GM23338 (cell line): ENCODE data around the gene CD79A. TPM values are rescaled to one million over a fixed set of nuclear protein-coding genes. Genes with fewer than 3 reads are reported as not detected.

Experiments
- ATAC-seq: fragments of 200-7000 bp; cut with Tn5 transposase; 3 replicates; pipeline ENCODE4 v1.9.1; 2020
- DNase-seq: peaks from one replicate; pipeline ENCODE4 v3.0.0-alpha.2; 2015; ENCODE audit warnings: low spot score
- H2AFZ ChIP-seq: fragments of 200-600 bp; sonication (generic); 2 replicates; pipeline ENCODE4 v1.8.0; 2016; ENCODE audit warnings: antibody characterized with exemption, mild to moderate bottlenecking, moderate library complexity
- H3F3A ChIP-seq: fragments of 200-600 bp; sonication (generic); replicated peaks from 2 replicates; pipeline ENCODE4 v1.8.0; 2017; ENCODE audit warnings: antibody characterized with exemption, mixed run types, low read depth
- H3K27ac ChIP-seq: fragments of 200-600 bp; sonication (generic); 2 replicates; pipeline ENCODE4 v1.6.1; 2016; ENCODE audit warnings: low read depth
- H3K27me3 ChIP-seq: fragments of 200-600 bp; sonication (generic); 2 replicates; pipeline ENCODE4 v1.8.0; 2016; ENCODE audit warnings: mild to moderate bottlenecking, mixed run types, moderate library complexity; ENCODE audit not compliant: insufficient read depth
- H3K36me3 ChIP-seq: fragments of 200-600 bp; sonication (generic); 2 replicates; pipeline ENCODE4 v1.8.0; 2016; ENCODE audit warnings: mild to moderate bottlenecking; ENCODE audit not compliant: insufficient read depth
- H3K4me1 ChIP-seq: fragments of 200-600 bp; sonication (generic); 2 replicates; pipeline ENCODE4 v1.8.0; 2016; ENCODE audit warnings: mild to moderate bottlenecking, moderate library complexity; ENCODE audit not compliant: insufficient read depth
- H3K4me2 ChIP-seq: fragments of 200-600 bp; sonication (generic); 2 replicates; pipeline ENCODE4 v1.7.1; 2017; ENCODE audit warnings: mixed run types
- H3K4me3 ChIP-seq: fragments of 200-600 bp; sonication (generic); 2 replicates; pipeline ENCODE4 v1.6.1; 2016; ENCODE audit warnings: mixed run types
- H3K79me2 ChIP-seq: fragments of 200-600 bp; sonication (generic); replicated peaks from 2 replicates; pipeline ENCODE4 v1.8.0; 2017; ENCODE audit warnings: mild to moderate bottlenecking; ENCODE audit not compliant: insufficient read depth
- H3K9me2 ChIP-seq: fragments of 200-600 bp; sonication (generic); 2 replicates; pipeline ENCODE4 v1.8.0; 2017; ENCODE audit not compliant: insufficient read depth
- H4K20me1 ChIP-seq: fragments of 200-600 bp; sonication (generic); replicated peaks from 2 replicates; pipeline ENCODE4 v1.8.0; 2017; ENCODE audit warnings: mild to moderate bottlenecking; ENCODE audit not compliant: insufficient read depth
- H3K27ac Mint-ChIP-seq: 2 replicates; pipeline ENCODE4 v1.8.0; 2020; ENCODE audit warnings: inconsistent platforms, mild to moderate bottlenecking, moderate library complexity, mixed read lengths
- H3K27me3 Mint-ChIP-seq: 3 replicates; pipeline ENCODE4 v1.8.0; 2022; ENCODE audit warnings: low read depth, mild to moderate bottlenecking, moderate library complexity, mixed read lengths, inconsistent platforms; ENCODE audit not compliant: insufficient read depth, poor library complexity
- H3K36me3 Mint-ChIP-seq: 3 replicates; pipeline ENCODE4 v1.8.0; 2021; ENCODE audit warnings: low read depth, mild to moderate bottlenecking, inconsistent platforms, moderate library complexity, mixed read lengths
- H3K4me1 Mint-ChIP-seq: 3 replicates; pipeline ENCODE4 v1.8.0; 2020; ENCODE audit warnings: mild to moderate bottlenecking, inconsistent platforms, mixed read lengths
- H3K4me3 Mint-ChIP-seq: 3 replicates; pipeline ENCODE4 v1.8.0; 2021; ENCODE audit warnings: moderate library complexity, mild to moderate bottlenecking, inconsistent platforms, mixed read lengths
- H3K9me3 Mint-ChIP-seq: 3 replicates; pipeline ENCODE4 v1.8.0; 2020; ENCODE audit warnings: moderate library complexity, mild to moderate bottlenecking, inconsistent platforms, mixed read lengths
- CREB1 ChIP-seq: fragments of 250-450 bp; sonication (Bioruptor Pico); IDR thresholded peaks from 2 replicates; pipeline ENCODE4 v1.5.0; 2020; ENCODE audit warnings: low read depth, mild to moderate bottlenecking, moderate library complexity
- CTCF ChIP-seq, 2 experiments: fragments of 200-600 bp in 1 of 2; sonication (generic) in 1 of 2; conservative IDR thresholded peaks; 2 replicates each; pipeline versions ENCODE4 v1.5.1 to v1.6.1; 2016 to 2017; ENCODE audit warnings: antibody characterized with exemption in 2 of 2, low read depth in 2 of 2, mild to moderate bottlenecking in 2 of 2, moderate library complexity in 1 of 2
- ETS1 ChIP-seq: IDR thresholded peaks from 2 replicates; pipeline ENCODE4 v1.6.1; 2016; ENCODE audit warnings: antibody characterized with exemption
- EZH2 ChIP-seq: fragments of 200-600 bp; sonication (generic); IDR thresholded peaks from one replicate; pipeline ENCODE4 v1.8.0; 2017; ENCODE audit warnings: antibody characterized with exemption, mild to moderate bottlenecking, low read depth; ENCODE audit not compliant: unreplicated experiment
- JUNB ChIP-seq: IDR thresholded peaks from one replicate; pipeline ENCODE4 v1.6.1; 2016; ENCODE audit warnings: antibody characterized with exemption; ENCODE audit not compliant: unreplicated experiment
- NANOG ChIP-seq: IDR thresholded peaks from 2 replicates; pipeline ENCODE4 v1.6.1; 2016; ENCODE audit warnings: antibody characterized with exemption, borderline replicate concordance
- POLR2AphosphoS5 ChIP-seq: IDR thresholded peaks from 2 replicates; pipeline ENCODE4 v1.6.1; 2016; ENCODE audit warnings: antibody characterized with exemption, low read depth
- STAT1 ChIP-seq: IDR thresholded peaks from one replicate; pipeline ENCODE4 v1.6.1; 2016; ENCODE audit warnings: antibody characterized with exemption; ENCODE audit not compliant: unreplicated experiment
- ZNF114 ChIP-seq: fragments of 250-450 bp; sonication (Bioruptor Pico); IDR thresholded peaks from 2 replicates; pipeline ENCODE4 v1.5.0; 2020; ENCODE audit warnings: mild to moderate bottlenecking, moderate library complexity
- ZNF331 ChIP-seq: fragments of 250-450 bp; sonication (Bioruptor Pico); IDR thresholded peaks from 2 replicates; pipeline ENCODE4 v1.5.0; 2020; ENCODE audit warnings: low read depth, mild to moderate bottlenecking, moderate library complexity
- ZNF462 ChIP-seq: fragments of 250-450 bp; sonication (Bioruptor Pico); IDR thresholded peaks from 2 replicates; pipeline ENCODE4 v1.5.0; 2020; ENCODE audit warnings: mild to moderate bottlenecking, moderate library complexity
- polyA plus RNA-seq: library from polyadenylated mRNA; unstranded; fragments of >200 nt; fragmentation: Nextera tagmentation; extraction: Ambion mirVana; gene quantifications from 2 replicates; pipeline ENCODE4 v1.2.1, GENCODE V29; 2016
- total RNA-seq: library from RNA; depleted of rRNA; stranded (reverse); fragments of >200 nt; shearing (Covaris generic); gene quantifications from 2 replicates; pipeline ENCODE4 v1.2.3, GENCODE V29; 2014

CD79A gene
- total and polyA plus RNA-seq, 2 experiments from 2014 or later, result 0.27 TPM; not detected in 1

GRCh38 chr19:41843371-41843770, 33.7 kb upstream of the CD79A start:
- H3K27me3 Mint-ChIP-seq, result peaks cover 18% of the 10 kb centered on the region
- H3K4me3 Mint-ChIP-seq, result no peak overlapping the region
- Histone ChIP-seq H3K27me3 (no peaks in the 10 kb centered on the region), H3K9me2 (no peaks in the 10 kb centered on the region), H3F3A (no peaks in the 10 kb centered on the region), H3K79me2 (no peaks in the 10 kb centered on the region), H3K4me3 (no peak overlapping the region), H2AFZ (no peak overlapping the region), H4K20me1 (no peaks in the 10 kb centered on the region), H3K4me1 (no peaks in the 10 kb centered on the region), H3K27ac (no peak overlapping the region), H3K4me2 (no peak overlapping the region), H3K36me3 (no peaks in the 10 kb centered on the region)
- no peak overlapping the region for H3K27ac Mint-ChIP-seq
- no peak for DNase-seq
- H3K4me1 Mint-ChIP-seq, result no peaks in the 10 kb centered on the region; the same call in 2 of the 3 replicates
- TF ChIP-seq ZNF331 (CRISPR knock-in tag), result no peak
- TF ChIP-seq JUNB, result no peak
- no peak for TF ChIP-seq ZNF462 (CRISPR knock-in tag)
- TF ChIP-seq ZNF114 (CRISPR knock-in tag), result no peak
- peaks cover 14% of the 10 kb centered on the region; the same call in 2 of the 3 replicates for H3K9me3 Mint-ChIP-seq
- no peak for ATAC-seq
- peaks cover 5% of the 10 kb centered on the region; the same call in 2 of the 3 replicates for H3K36me3 Mint-ChIP-seq

- Mint-ChIP-seq H3K36me3 (peaks cover 5% of the 10 kb centered on the region; the same call in 2 of the 3 replicates), H3K4me1 (no peaks in the 10 kb centered on the region; the same call in 2 of the 3 replicates), H3K27ac (no peak within 1 kb of the TSS), H3K4me3 (no peak within 1 kb of the TSS; the same call in 2 of the 3 replicates), H3K9me3 (peaks cover 14% of the 10 kb centered on the region; the same call in 2 of the 3 replicates), H3K27me3 (peaks cover 18% of the 10 kb centered on the region)
- ATAC-seq, result peak; percentile 69
- no peaks in the 10 kb centered on the region for H3K9me2 ChIP-seq
- no peaks in the 10 kb centered on the region for H3K36me3 ChIP-seq
- H3K4me1 ChIP-seq, result no peaks in the 10 kb centered on the region
- no peak within 1 kb of the TSS for H3K27ac ChIP-seq
- H3K79me2 ChIP-seq, result no peaks in the 10 kb centered on the region
- no peak within 1 kb of the TSS for H3K4me3 ChIP-seq
- no peaks in the 10 kb centered on the region for H3K27me3 ChIP-seq
- H3F3A ChIP-seq, result no peaks in the 10 kb centered on the region
- H3K4me2 ChIP-seq, result no peak within 1 kb of the TSS
- H4K20me1 ChIP-seq, result no peaks in the 10 kb centered on the region
- peak within 1 kb of the TSS; percentile 81 for H2AFZ ChIP-seq
- peak; percentile 66 for DNase-seq
- no peak for TF ChIP-seq CREB1 (CRISPR knock-in tag)
- no peak for TF ChIP-seq CTCF (conservative IDR thresholded peaks at IDR 0.05; ENCODE audit: low read depth in 2 of 2)
- TF ChIP-seq POLR2AphosphoS5, result no peak
- no peak for TF ChIP-seq STAT1
- no peak for TF ChIP-seq ETS1
- TF ChIP-seq EZH2, result no peak
- TF ChIP-seq NANOG, result no peak
- TF ChIP-seq ZNF331 (CRISPR knock-in tag), result no peak
- TF ChIP-seq ZNF114 (CRISPR knock-in tag), result no peak
- no peak for TF ChIP-seq JUNB
These were observed 32.5 kb upstream of the CD79A start, which contains the start of gene LYPD4 for GRCh38 chr19:41844601-41845000. Gene LYPD4 (minus strand): TSS chr19:41844683. CDS start chr19:41839285, 5,398 bp downstream.
